Stomach (tissue), 4 donors: ENCODE measurements around the gene MAD2L2.

Experiments used
- CTCF ChIP-seq, 7 experiments: fragments of 450-650 bp in 4 of 7; fragments of 200-600 bp in 3 of 7; sonication (generic) in 3 of 7; IDR thresholded peaks; one replicate each; pipeline ENCODE4 v1.5.1; 2016 to 2019; ENCODE audit warnings: antibody characterized with exemption in 7 of 7, control low read depth in 2 of 7, mild to moderate bottlenecking in 1 of 7
- EP300 ChIP-seq: sonication (generic); formaldehyde crosslinking; IDR thresholded peaks from one replicate; pipeline ENCODE4 v1.6.1; 2017; ENCODE audit warnings: antibody characterized with exemption

- TF ChIP-seq EP300 (no peak), CTCF (IDR thresholded peaks at IDR 0.05) (no peak)
Observed at GRCh38 chr1:11653861-11654136, 27.1 kb downstream of the MAD2L2 start.
